Activated T-cell treated with anti-CD3 and anti-CD28 coated beads for 1 hour (primary cell): ENCODE data around the gene WDFY3.
"Not testable (repeated sequence)": the region's sequence is repeated elsewhere in the genome, so short reads cannot be mapped to it uniquely, and the experiment has no call there.

Source experiments
- DNase-seq: peaks from one replicate; pipeline ENCODE4 v3.0.0-alpha.2; 2020; ENCODE audit warnings: low read depth

WDFY3 gene

DNA sequence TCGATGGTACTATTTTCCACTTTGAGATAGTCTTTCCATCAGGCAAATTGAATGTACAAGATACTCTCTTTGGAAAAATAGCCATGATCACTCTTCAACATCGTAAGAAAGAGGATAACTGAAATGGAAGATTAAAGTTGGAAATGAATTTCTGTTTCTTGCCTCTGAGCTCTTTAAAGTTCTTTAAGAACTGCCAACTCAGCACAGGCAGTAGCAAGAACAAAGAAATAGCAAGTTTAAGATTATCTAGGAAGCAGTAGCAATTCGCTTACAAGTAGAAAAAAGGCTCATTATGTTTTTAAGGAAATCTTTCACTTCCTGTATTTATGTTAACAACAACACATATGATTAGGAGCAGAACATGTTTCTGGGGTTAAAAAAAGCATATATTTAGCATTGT lies 255.9 kb downstream of the WDFY3 start:
- no peak for DNase-seq

GRCh38 chr4:84708406-84709135 lies 257.9 kb downstream of the WDFY3 start:
- DNase-seq = no peak

- DNase-seq = no peak
These were observed 260.2 kb downstream of the WDFY3 start for GRCh38 chr4:84706286-84706685.

GRCh38 chr4:84699001-84699671 lies 267.4 kb downstream of the WDFY3 start:
- DNase-seq = no peak

DNA sequence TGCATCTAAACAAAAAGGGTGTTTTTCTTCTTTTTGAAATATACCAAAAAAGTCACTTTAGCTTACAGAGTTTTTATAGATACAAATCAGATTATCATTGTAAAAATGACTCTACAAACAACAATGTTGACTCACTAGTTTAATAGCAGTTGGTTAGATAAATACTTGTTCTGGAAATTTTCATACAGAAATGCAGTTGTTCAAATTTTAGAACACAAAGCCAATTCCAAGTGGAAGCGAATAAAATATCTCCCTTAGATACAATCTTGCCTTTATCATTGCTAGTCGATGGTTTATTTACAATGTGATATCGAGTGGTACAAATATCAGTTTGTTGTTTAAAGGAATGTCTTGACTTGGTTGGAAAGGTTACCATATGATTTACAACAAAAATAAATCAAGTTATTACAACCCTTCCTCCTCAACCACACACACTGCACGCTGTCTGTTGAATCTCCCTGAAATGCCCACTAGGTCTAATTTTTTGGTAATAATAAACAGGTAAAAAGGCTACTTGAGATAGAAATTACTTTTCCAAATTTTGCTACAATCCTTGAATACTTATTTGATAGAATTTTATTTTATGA lies 268.8 kb downstream of the WDFY3 start:
- DNase-seq = no peak

DNA sequence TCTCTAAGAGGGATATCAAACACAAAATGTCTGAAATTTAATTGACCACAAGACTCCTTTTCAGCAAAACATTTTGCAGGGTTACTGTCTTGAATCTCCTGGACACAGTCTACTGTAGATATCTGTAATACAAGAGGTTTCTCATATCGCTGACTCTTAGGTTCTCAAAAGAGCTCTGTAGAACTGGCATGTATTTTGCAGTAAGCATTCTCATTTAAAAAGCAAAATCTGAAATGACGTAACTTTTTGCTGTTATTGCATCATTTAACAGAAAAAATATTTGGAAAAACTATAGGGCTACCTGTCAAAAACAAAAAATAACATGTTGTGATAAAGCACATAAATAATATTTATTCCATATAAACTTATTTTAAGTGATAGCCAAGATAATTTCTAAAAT lies 269.3 kb downstream of the WDFY3 start:
- DNase-seq = no peak

DNA sequence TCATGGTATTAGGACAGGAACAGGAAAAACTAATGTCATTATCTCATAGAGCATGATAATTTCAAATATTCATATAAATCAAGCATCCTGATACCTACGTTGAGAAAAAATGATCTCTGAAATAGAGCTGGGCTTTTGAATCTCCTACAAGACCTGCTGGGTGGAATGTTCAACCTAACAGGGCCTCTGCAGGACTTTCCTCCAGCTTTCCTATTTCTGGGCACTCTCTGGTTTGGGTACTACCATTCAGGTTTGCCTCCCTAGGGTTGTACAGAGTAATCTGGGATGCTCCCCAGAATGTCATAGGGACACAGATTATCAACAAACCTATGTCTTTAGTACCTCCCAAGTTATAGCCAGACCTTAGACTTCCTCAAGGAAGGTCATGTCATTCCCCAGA lies 274.7 kb downstream of the WDFY3 start:
- no peak for DNase-seq

GRCh38 chr4:84691170-84691691 lies 275.3 kb downstream of the WDFY3 start:
- DNase-seq = no peak

- no peak for DNase-seq
These were observed 276.0 kb downstream of the WDFY3 start for GRCh38 chr4:84690481-84690880.

GRCh38 chr4:84689197-84689596 lies 277.3 kb downstream of the WDFY3 start:
- DNase-seq = no peak

DNA sequence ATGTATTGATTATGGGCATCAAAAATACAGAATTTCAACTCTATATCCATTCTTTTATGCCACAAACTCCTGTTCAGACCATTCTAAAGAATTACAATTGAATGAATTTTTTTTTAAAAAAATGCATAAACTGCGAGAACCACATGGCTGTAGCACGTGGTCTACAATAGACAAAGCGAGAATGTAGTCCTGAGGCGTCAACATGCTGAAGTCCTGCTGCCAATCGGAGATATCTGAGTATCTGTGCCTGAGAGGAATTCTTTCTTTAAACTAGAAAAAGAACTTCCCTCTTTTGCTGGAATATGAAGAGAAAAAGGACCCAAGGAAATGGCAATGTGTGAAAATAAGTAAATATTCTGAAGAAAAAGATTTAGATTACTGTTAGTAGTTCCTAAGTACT lies 277.9 kb downstream of the WDFY3 start:
- no peak for DNase-seq

DNA sequence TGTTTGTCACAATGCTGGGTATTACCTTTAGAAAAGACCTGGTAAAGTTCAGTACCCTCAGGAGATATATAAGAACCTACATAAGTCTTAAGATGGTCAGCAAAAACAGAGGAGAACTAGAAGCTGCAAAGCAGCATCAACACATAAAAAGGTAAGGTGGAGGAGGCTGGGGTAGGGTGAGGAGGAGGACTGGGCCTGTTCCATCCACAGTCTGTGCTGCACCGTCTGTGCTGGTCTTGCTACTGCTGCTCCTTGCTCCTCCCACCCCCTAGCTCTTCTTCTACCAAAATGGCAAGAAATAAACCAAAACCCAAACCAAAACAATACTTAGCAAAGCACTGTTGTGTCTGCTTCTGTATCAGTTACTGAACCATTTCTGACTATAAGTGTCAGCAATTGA lies 281.4 kb downstream of the WDFY3 start:
- no peak for DNase-seq

- no peak for DNase-seq
These were observed 282.1 kb downstream of the WDFY3 start for GRCh38 chr4:84684361-84684760.

GRCh38 chr4:84683064-84683850 lies 283.2 kb downstream of the WDFY3 start:
- no peak for DNase-seq

DNA sequence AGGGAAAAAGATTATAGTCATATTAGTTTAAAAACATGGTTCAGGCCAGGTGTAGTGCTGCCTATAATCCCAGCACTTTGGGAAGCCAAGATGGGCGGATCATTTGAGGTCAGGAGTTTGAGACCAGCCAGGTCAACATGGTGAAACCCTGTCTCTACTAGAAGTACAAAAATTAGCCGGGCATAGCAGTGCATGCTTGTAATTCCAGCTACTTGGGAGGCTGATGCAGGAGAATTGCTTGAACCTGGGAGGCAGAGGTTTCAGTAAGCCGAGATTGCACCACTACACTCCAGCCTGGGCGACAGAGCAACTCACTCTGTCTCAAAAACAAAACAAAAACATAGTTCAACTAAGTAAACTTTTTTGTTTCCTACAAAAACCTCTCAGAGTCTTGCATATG lies 283.8 kb downstream of the WDFY3 start:
- not testable (repeated sequence) for DNase-seq

DNA sequence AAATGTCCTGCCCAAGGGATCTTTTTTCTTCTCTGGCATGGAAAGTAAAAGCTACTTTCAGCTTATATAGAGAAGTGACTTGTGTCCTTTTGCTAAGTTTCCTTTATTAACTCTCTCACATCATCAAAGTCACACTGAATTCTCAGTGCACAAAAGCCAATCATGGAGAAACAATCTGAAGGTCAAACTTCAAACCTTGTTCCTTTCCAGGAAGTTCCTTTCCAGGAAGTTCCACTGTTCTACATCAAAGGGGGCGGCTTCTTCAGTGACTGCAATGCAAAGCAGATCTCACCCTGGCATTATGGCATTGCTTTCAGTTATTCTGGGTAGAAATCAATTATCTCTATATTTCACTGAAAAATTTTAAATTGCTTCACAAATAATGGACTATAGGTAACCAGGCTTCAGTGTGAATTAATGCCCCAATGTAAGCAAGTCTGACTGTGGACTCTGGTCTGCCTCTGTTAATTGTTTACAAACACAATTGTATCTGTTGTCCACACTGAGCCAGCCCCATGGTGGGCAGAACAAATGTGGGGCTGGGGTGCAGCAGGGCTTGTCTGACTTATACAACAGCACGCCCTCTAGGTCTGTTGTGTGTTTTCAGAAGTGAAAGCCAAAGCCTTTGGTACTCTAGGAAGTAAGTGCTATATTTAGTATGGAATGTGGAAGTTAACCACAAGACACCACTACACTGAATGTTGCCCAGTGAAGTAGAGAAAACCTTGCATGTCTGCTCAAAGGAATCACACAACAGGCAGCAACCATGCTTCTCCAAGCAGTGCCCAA lies 284.8 kb downstream of the WDFY3 start:
- no peak for DNase-seq

- no peak for DNase-seq
These were observed 285.5 kb downstream of the WDFY3 start for GRCh38 chr4:84680956-84681355.

GRCh38 chr4:84678976-84679744 lies 287.3 kb downstream of the WDFY3 start:
- DNase-seq = no peak

GRCh38 chr4:84677995-84678394 lies 288.5 kb downstream of the WDFY3 start:
- no peak for DNase-seq

- no peak for DNase-seq
These were observed 289.4 kb downstream of the WDFY3 start for GRCh38 chr4:84677093-84677492.
